Keratinocyte (primary cell): ENCODE data around the gene TENM4. TPM values are rescaled to one million over a fixed set of nuclear protein-coding genes. Genes with fewer than 3 reads are reported as not detected.

Experiments used
- DNase-seq: peaks from one replicate; pipeline ENCODE4 v3.0.0-alpha.2; 2011; ENCODE audit warnings: low read depth, missing footprints, low spot score
- FAIRE-seq: peaks from 2 replicates; lab custom pipeline; 2011; peaks lifted over from hg19 to GRCh38; lab: Jason Lieb, UNC
- H2AFZ ChIP-seq: 2 replicates; pipeline ENCODE4 v1.6.0; 2012; ENCODE audit warnings: low read length, control low read depth, inconsistent platforms; ENCODE audit not compliant: control insufficient read depth
- H3K27ac ChIP-seq: 2 replicates; pipeline ENCODE4 v1.5.1; 2011; ENCODE audit warnings: low read length; ENCODE audit not compliant: control insufficient read depth, insufficient read depth
- H3K27me3 ChIP-seq: 3 replicates; pipeline ENCODE4 v1.6.0; 2011; ENCODE audit warnings: low read length; ENCODE audit not compliant: control insufficient read depth, insufficient read depth; ENCODE audit errors: extremely low read depth
- H3K36me3 ChIP-seq, 2 experiments: 2 replicates in 1 of 2; 3 replicates in 1 of 2; pipeline ENCODE4 v1.5.1; 2011; ENCODE audit warnings: low read length in 2 of 2, mild to moderate bottlenecking in 1 of 2; ENCODE audit not compliant: control insufficient read depth in 2 of 2, insufficient read depth in 2 of 2; ENCODE audit errors: extremely low read depth in 1 of 2
- H3K4me1 ChIP-seq: 3 replicates; pipeline ENCODE4 v1.5.1; 2011; ENCODE audit warnings: low read length; ENCODE audit not compliant: control insufficient read depth, insufficient read depth; ENCODE audit errors: extremely low read depth
- H3K4me2 ChIP-seq: 3 replicates; pipeline ENCODE4 v1.6.0; 2011; ENCODE audit warnings: low read depth, low read length; ENCODE audit not compliant: control insufficient read depth, insufficient read depth; ENCODE audit errors: extremely low read depth
- H3K4me3 ChIP-seq, 3 experiments: fragments of 200-600 bp in 1 of 3; sonication (generic) in 1 of 3; 2 replicates in 2 of 3; 3 replicates in 1 of 3; pipeline ENCODE4 v1.5.1; 2011 to 2016; ENCODE audit warnings: low read length in 3 of 3, mild to moderate bottlenecking in 3 of 3, control low read depth in 2 of 3, inconsistent platforms in 1 of 3, low read depth in 1 of 3, mixed read lengths in 1 of 3, mixed run types in 1 of 3, moderate library complexity in 1 of 3; ENCODE audit not compliant: control insufficient read depth in 2 of 3, insufficient read depth in 2 of 3; ENCODE audit errors: extremely low read depth in 1 of 3
- H3K79me2 ChIP-seq: 2 replicates; pipeline ENCODE4 v1.6.0; 2012; ENCODE audit warnings: low read length; ENCODE audit not compliant: control insufficient read depth, insufficient read depth
- H3K9ac ChIP-seq: 3 replicates; pipeline ENCODE4 v1.6.0; 2011; ENCODE audit warnings: low read length; ENCODE audit not compliant: control insufficient read depth, insufficient read depth; ENCODE audit errors: extremely low read depth
- H3K9me1 ChIP-seq: 3 replicates; pipeline ENCODE4 v1.6.0; 2011; ENCODE audit warnings: low read length; ENCODE audit not compliant: control insufficient read depth, insufficient read depth; ENCODE audit errors: extremely low read depth
- H3K9me3 ChIP-seq: 2 replicates; pipeline ENCODE4 v1.5.1; 2012; ENCODE audit warnings: low read depth, low read length; ENCODE audit not compliant: control insufficient read depth
- H4K20me1 ChIP-seq: 3 replicates; pipeline ENCODE4 v1.6.0; 2011; ENCODE audit warnings: low read length; ENCODE audit not compliant: control insufficient read depth, insufficient read depth; ENCODE audit errors: extremely low read depth
- CTCF ChIP-seq, 3 experiments: IDR thresholded peaks in 1 of 3; conservative IDR thresholded peaks in 1 of 3; optimal IDR thresholded peaks in 1 of 3; 2 replicates in 2 of 3; 3 replicates in 1 of 3; pipeline versions ENCODE3 to v1.5.1; 2011; ENCODE audit warnings: low read length in 3 of 3, mild to moderate bottlenecking in 3 of 3, moderate library complexity in 2 of 3, control low read depth in 1 of 3, inconsistent platforms in 1 of 3; ENCODE audit not compliant: insufficient read depth in 2 of 3; ENCODE audit errors: extremely low read depth in 1 of 3
- EZH2 ChIP-seq: IDR thresholded peaks from one replicate; pipeline ENCODE4 v1.6.1; 2012; ENCODE audit warnings: inconsistent platforms, mild to moderate bottlenecking, low read length, moderate library complexity
- dilution Hi-C: fragments of 300-500 bp; cut with MboI; formaldehyde crosslinking; loops from one replicate; pipeline ENCODE4 v1.7.0; 2020; ENCODE audit warnings: low sequenced_read_pairs; ENCODE audit not compliant: extremely low pct_ligation_motif_present
- polyA plus RNA-seq, 5 experiments: library from polyadenylated mRNA; depleted of rRNA in 3 of 5; stranded (reverse) in 3 of 5; stranded (forward) in 1 of 5; unstranded in 1 of 5; fragments of >200 nt; gene quantifications; 1 replicate in 1 of 5; 2 replicates in 3 of 5; 3 replicates in 1 of 5; pipeline versions ENCODE4 v1.2.1 to v1.2.3, GENCODE V29; 2011 to 2012; ENCODE audit warnings: missing spikeins in 2 of 5, low read depth in 1 of 5, low replicate concordance in 1 of 5

The TENM4 gene
- polyA plus RNA-seq, 1 donor (not counting 4 experiments of a cell fraction or from before 2014, with no cell fraction given) = 3.5 TPM

GRCh38 chr11:78931891-78932290 is 508.9 kb downstream of the TENM4 start:
- FAIRE-seq (no peak), DNase-seq (no peak)
- H3K27me3 ChIP-seq = no peaks in the 10 kb centered on the region
- no peaks in the 10 kb centered on the region for H3K79me2 ChIP-seq
- H3K4me2 ChIP-seq = no peak overlapping the region
- H3K9ac ChIP-seq = no peak overlapping the region
- no peaks in the 10 kb centered on the region for H3K9me1 ChIP-seq
- H3K27ac ChIP-seq = no peak overlapping the region
- no peak overlapping the region for H2AFZ ChIP-seq
- H4K20me1 ChIP-seq = no peaks in the 10 kb centered on the region
- TF ChIP-seq CTCF (optimal IDR thresholded peaks at IDR 0.05 in 1 of 3, IDR thresholded peaks at IDR 0.05 in 1 of 3, conservative IDR thresholded peaks at IDR 0.05 in 1 of 3; ENCODE audit: extremely low read depth in 1 of 3, insufficient read depth in 2 of 3, low read length in 3 of 3) = no peak
- no peak for TF ChIP-seq EZH2
- H3K9me3 ChIP-seq = no peaks in the 10 kb centered on the region
- H3K36me3 ChIP-seq = no peaks in the 10 kb centered on the region
- no peaks in the 10 kb centered on the region for H3K4me1 ChIP-seq
- dilution Hi-C loops = no loop called here
- H3K4me3 ChIP-seq = no peak overlapping the region

GRCh38 chr11:78930810-78931523 is 509.9 kb downstream of the TENM4 start:
- H3K79me2 ChIP-seq = no peaks in the 10 kb centered on the region
- no peaks in the 10 kb centered on the region for H3K9me1 ChIP-seq
- H3K4me3 ChIP-seq = no peak overlapping the region
- TF ChIP-seq EZH2 (no peak), CTCF (optimal IDR thresholded peaks at IDR 0.05 in 1 of 3, IDR thresholded peaks at IDR 0.05 in 1 of 3, conservative IDR thresholded peaks at IDR 0.05 in 1 of 3; ENCODE audit: extremely low read depth in 1 of 3, insufficient read depth in 2 of 3, low read length in 3 of 3) (no peak)
- H3K36me3 ChIP-seq = no peaks in the 10 kb centered on the region
- H3K4me1 ChIP-seq = no peaks in the 10 kb centered on the region
- DNase-seq (no peak), FAIRE-seq (no peak)
- no peak overlapping the region for H3K9ac ChIP-seq
- H2AFZ ChIP-seq = no peak overlapping the region
- dilution Hi-C loops = no loop called here
- H3K4me2 ChIP-seq = no peak overlapping the region
- no peak overlapping the region for H3K27ac ChIP-seq
- no peaks in the 10 kb centered on the region for H4K20me1 ChIP-seq
- no peaks in the 10 kb centered on the region for H3K27me3 ChIP-seq
- no peaks in the 10 kb centered on the region for H3K9me3 ChIP-seq
